Hypothalamus (tissue), 51 donors: ENCODE measurements around the gene POP4.

Experiments used
- DNase-seq, 51 donors: peaks; one replicate each; lab custom pipeline; 2025; lab: John Stamatoyannopoulos, UW

Gene POP4

GRCh38 chr19:29576761-29577648, 29.1 kb upstream of the POP4 start:
- peak in 1 of 51 donors; percentile 33 for DNase-seq

- DNase-seq = no peak
Observed at GRCh38 chr19:29577649-29577963, 28.5 kb upstream of the POP4 start.

- DNase-seq = no peak
Observed at GRCh38 chr19:29578349-29578748, 27.7 kb upstream of the POP4 start.

GRCh38 chr19:29579308-29579910, 26.7 kb upstream of the POP4 start:
- DNase-seq = no peak

GRCh38 chr19:29581398-29581797, 24.7 kb upstream of the POP4 start:
- DNase-seq = no peak

GRCh38 chr19:29583196-29583999, 22.7 kb upstream of the POP4 start:
- no peak for DNase-seq

- no peak for DNase-seq
Observed at GRCh38 chr19:29586401-29586800, 19.7 kb upstream of the POP4 start.

- DNase-seq = no peak
Observed at GRCh38 chr19:29587059-29587458, 19.0 kb upstream of the POP4 start.

- DNase-seq = no peak
Observed at GRCh38 chr19:29587518-29587986, 18.5 kb upstream of the POP4 start.

GRCh38 chr19:29588095-29588494, 18.0 kb upstream of the POP4 start:
- DNase-seq = no peak

GRCh38 chr19:29590278-29590677, 15.8 kb upstream of the POP4 start:
- DNase-seq = no peak

- no peak for DNase-seq
Observed at GRCh38 chr19:29591670-29592069, 14.4 kb upstream of the POP4 start.

- no peak for DNase-seq
Observed at GRCh38 chr19:29593869-29594268, 12.2 kb upstream of the POP4 start.

GRCh38 chr19:29596080-29596727, 9.9 kb upstream of the POP4 start:
- DNase-seq = no peak

- DNase-seq = peak in 3 of 51 donors; percentile 3 to 50 (median 4)
Observed at GRCh38 chr19:29596885-29597525, 9.1 kb upstream of the POP4 start.

GRCh38 chr19:29598036-29598435, 8.0 kb upstream of the POP4 start:
- no peak for DNase-seq

GRCh38 chr19:29598496-29598895, 7.6 kb upstream of the POP4 start:
- DNase-seq = no peak

GRCh38 chr19:29603308-29603707, 2.8 kb upstream of the POP4 start:
- DNase-seq = no peak

- DNase-seq = no peak
Observed at GRCh38 chr19:29606420-29606747, 301 bp downstream of the POP4 start.

GRCh38 chr19:29609636-29610035, 3.6 kb downstream of the POP4 start:
- no peak for DNase-seq

- no peak for DNase-seq
Observed at GRCh38 chr19:29610213-29610573, 4.1 kb downstream of the POP4 start.
